Mesendoderm (in vitro differentiated cells): ENCODE results near the gene DHX57.

Experiments
- DNase-seq: peaks from one replicate; pipeline ENCODE4 v3.0.0; 2013
- H2AK5ac ChIP-seq: 2 replicates; pipeline ENCODE4 v1.6.1; 2013; ENCODE audit warnings: low read length, inconsistent platforms
- H2BK120ac ChIP-seq: 2 replicates; pipeline ENCODE4 v1.6.1; 2013; ENCODE audit warnings: low read depth, mild to moderate bottlenecking, low read length, moderate library complexity, mixed read lengths
- H2BK15ac ChIP-seq: replicated peaks from 2 replicates; pipeline ENCODE4 v1.6.1; 2013; ENCODE audit warnings: low read depth, mild to moderate bottlenecking, moderate library complexity
- H2BK5ac ChIP-seq: 2 replicates; pipeline ENCODE4 v1.6.1; 2013; ENCODE audit warnings: low read length, inconsistent platforms
- H3K18ac ChIP-seq: 2 replicates; pipeline ENCODE4 v1.6.1; 2013; ENCODE audit warnings: mild to moderate bottlenecking, low read length, mixed read lengths
- H3K23ac ChIP-seq: one replicate; pipeline ENCODE4 v1.6.1; 2013; ENCODE audit warnings: low read length
- H3K27ac ChIP-seq: 2 replicates; pipeline ENCODE4 v1.5.1; 2013; ENCODE audit warnings: low read depth, mild to moderate bottlenecking, inconsistent platforms, low read length, moderate library complexity
- H3K27me3 ChIP-seq: 2 replicates; pipeline ENCODE4 v1.6.1; 2013; ENCODE audit warnings: low read length, control low read depth, mild to moderate bottlenecking, inconsistent platforms; ENCODE audit not compliant: insufficient read depth, poor library complexity
- H3K36me3 ChIP-seq: 2 replicates; pipeline ENCODE4 v1.6.1; 2013; ENCODE audit warnings: low read length, inconsistent platforms; ENCODE audit not compliant: control insufficient read depth, insufficient read depth
- H3K4ac ChIP-seq: one replicate; pipeline ENCODE4 v1.6.1; 2013; ENCODE audit warnings: low read depth, mild to moderate bottlenecking, low read length, moderate library complexity
- H3K4me1 ChIP-seq: 2 replicates; pipeline ENCODE4 v1.6.1; 2013; ENCODE audit warnings: low read depth, low read length, inconsistent platforms; ENCODE audit not compliant: control insufficient read depth
- H3K4me2 ChIP-seq: 2 replicates; pipeline ENCODE4 v1.6.1; 2013; ENCODE audit warnings: low read length
- H3K4me3 ChIP-seq: 2 replicates; pipeline ENCODE4 v1.5.1; 2013; ENCODE audit warnings: mild to moderate bottlenecking, low read length
- H3K56ac ChIP-seq: one replicate; pipeline ENCODE4 v1.6.1; 2013; ENCODE audit warnings: low read length
- H3K79me1 ChIP-seq: 2 replicates; pipeline ENCODE4 v1.6.1; 2013; ENCODE audit warnings: low read length, inconsistent platforms
- H3K79me2 ChIP-seq: 2 replicates; pipeline ENCODE4 v1.6.1; 2013; ENCODE audit warnings: mild to moderate bottlenecking, low read length; ENCODE audit not compliant: control insufficient read depth, insufficient read depth
- H3K9ac ChIP-seq: 2 replicates; pipeline ENCODE4 v1.6.1; 2013; ENCODE audit warnings: low read length, inconsistent platforms
- H4K5ac ChIP-seq: one replicate; pipeline ENCODE4 v1.6.1; 2013; ENCODE audit warnings: low read length
- H4K8ac ChIP-seq: one replicate; pipeline ENCODE4 v1.6.1; 2013; ENCODE audit warnings: low read depth, mild to moderate bottlenecking, control low read depth, low read length, moderate library complexity
- WGBS: extraction: QIAGEN DNeasy Blood & Tissue Kit; methylation state at CpG from one replicate; pipeline ENCODE4 v1.1.7; 2013; ENCODE audit warnings: low lambda C conversion rate, missing lambda C conversion rate; ENCODE audit not compliant: insufficient coverage; ENCODE audit errors: extremely low coverage; 5-methylcytosine and 5-hydroxymethylcytosine counted together

DHX57 gene

GRCh38 chr2:38909872-38910271, 34.1 kb upstream of the DHX57 start:
- no peak for DNase-seq
- Histone ChIP-seq H3K23ac (no peak overlapping the region), H3K36me3 (no peaks in the 10 kb centered on the region), H4K8ac (no peak overlapping the region), H3K4me3 (no peak overlapping the region), H2BK120ac (no peak overlapping the region), H2AK5ac (no peak overlapping the region), H3K4ac (no peak overlapping the region), H3K4me1 (no peaks in the 10 kb centered on the region), H3K27me3 (no peaks in the 10 kb centered on the region), H2BK15ac (no peak overlapping the region), H3K27ac (no peak overlapping the region), H3K4me2 (no peak overlapping the region), H4K5ac (no peak overlapping the region), H3K9ac (no peak overlapping the region), H3K18ac (no peak overlapping the region), H3K56ac (no peak overlapping the region), H3K79me2 (no peaks in the 10 kb centered on the region), H3K79me1 (no peaks in the 10 kb centered on the region), H2BK5ac (no peak overlapping the region)
- WGBS: no CpG with 5 or more reads among the region's 1 CpG

DNA sequence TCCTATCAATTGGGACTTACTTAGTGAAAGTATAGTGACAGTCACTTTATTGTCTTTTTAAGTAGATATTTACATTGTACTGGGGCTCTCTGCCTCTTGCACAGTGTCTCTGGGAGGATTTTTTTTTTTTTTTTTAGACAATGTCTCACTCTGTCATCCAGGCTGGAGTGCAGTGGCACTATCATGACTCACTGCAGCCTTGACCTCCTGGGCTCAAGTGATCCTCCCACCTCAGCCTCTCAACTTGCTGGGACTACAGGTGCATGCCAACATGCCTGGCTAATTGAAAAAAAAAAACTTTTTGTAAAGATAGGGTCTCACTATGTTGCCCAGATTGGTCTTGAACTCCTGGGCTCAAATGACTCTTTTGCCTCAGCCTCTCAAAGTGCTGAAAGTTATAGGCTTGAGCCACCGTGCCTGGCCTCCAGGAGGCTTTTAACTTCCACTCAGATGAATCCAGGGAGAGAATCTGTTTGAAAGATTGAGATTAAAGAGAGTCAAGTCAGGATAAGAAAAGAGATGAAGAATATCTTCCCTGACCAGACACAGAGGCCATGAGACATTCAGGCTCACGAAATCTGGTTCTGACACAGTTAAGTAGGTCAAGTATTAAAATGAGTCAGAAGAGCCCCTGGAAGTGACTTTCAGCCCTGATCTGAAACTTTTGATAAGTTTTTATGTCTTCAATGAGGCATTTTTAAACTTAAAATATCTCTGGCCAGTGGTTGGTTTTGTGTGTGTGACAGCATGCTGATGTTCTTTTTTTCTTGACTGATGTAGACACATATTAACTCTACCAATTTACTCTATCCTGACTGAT, 32.2 kb upstream of the DHX57 start:
- no peak overlapping the region for H3K23ac ChIP-seq
- H3K4ac ChIP-seq: no peak overlapping the region
- no peak overlapping the region for H3K56ac ChIP-seq
- no peak overlapping the region for H3K4me3 ChIP-seq
- H3K27ac ChIP-seq: no peak overlapping the region
- no peaks in the 10 kb centered on the region for H3K4me1 ChIP-seq
- H2BK15ac ChIP-seq: no peak overlapping the region
- H3K4me2 ChIP-seq: no peak overlapping the region
- no peak overlapping the region for H2BK120ac ChIP-seq
- no peaks in the 10 kb centered on the region for H3K27me3 ChIP-seq
- no peak overlapping the region for H3K18ac ChIP-seq
- H3K79me2 ChIP-seq: no peaks in the 10 kb centered on the region
- no peak overlapping the region for H2BK5ac ChIP-seq
- no peaks in the 10 kb centered on the region for H3K36me3 ChIP-seq
- H3K79me1 ChIP-seq: no peaks in the 10 kb centered on the region
- H4K8ac ChIP-seq: no peak overlapping the region
- no peak overlapping the region for H3K9ac ChIP-seq
- WGBS: no CpG with 5 or more reads among the region's 2 CpGs
- H4K5ac ChIP-seq: no peak overlapping the region
- no peak overlapping the region for H2AK5ac ChIP-seq
- no peak for DNase-seq

DNA sequence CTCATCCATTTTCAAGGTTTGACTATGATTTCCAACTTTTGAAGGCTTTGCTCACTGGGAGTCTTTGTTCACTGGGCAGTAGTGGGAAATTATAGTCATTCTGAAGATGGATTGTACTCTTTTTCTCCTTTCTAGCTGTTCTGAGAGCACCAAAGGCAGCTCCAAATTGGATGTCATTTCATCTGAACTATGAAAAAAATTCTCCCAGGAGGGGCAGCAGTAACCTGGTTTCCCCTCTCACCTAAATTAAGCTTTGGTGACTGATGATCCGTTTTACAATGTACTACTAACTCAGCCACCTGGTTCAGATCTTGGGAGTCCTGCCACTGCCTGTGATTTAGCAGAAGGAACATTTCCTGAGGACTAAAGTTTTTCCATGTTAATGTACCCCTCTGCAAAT, 31.5 kb upstream of the DHX57 start:
- no peak overlapping the region for H4K5ac ChIP-seq
- H3K4ac ChIP-seq: no peak overlapping the region
- no peaks in the 10 kb centered on the region for H3K36me3 ChIP-seq
- H3K4me3 ChIP-seq: no peak overlapping the region
- H3K4me2 ChIP-seq: no peak overlapping the region
- no peak overlapping the region for H3K23ac ChIP-seq
- no peaks in the 10 kb centered on the region for H3K27me3 ChIP-seq
- no peak overlapping the region for H3K56ac ChIP-seq
- H2BK15ac ChIP-seq: no peak overlapping the region
- WGBS: no CpG with 5 or more reads among the region's 1 CpG
- no peak overlapping the region for H2BK5ac ChIP-seq
- no peak overlapping the region for H3K9ac ChIP-seq
- DNase-seq: no peak
- no peaks in the 10 kb centered on the region for H3K79me1 ChIP-seq
- H3K4me1 ChIP-seq: no peaks in the 10 kb centered on the region
- H4K8ac ChIP-seq: no peak overlapping the region
- no peak overlapping the region for H2BK120ac ChIP-seq
- H3K27ac ChIP-seq: no peak overlapping the region
- H3K18ac ChIP-seq: no peak overlapping the region
- no peak overlapping the region for H2AK5ac ChIP-seq
- H3K79me2 ChIP-seq: no peaks in the 10 kb centered on the region

DNA sequence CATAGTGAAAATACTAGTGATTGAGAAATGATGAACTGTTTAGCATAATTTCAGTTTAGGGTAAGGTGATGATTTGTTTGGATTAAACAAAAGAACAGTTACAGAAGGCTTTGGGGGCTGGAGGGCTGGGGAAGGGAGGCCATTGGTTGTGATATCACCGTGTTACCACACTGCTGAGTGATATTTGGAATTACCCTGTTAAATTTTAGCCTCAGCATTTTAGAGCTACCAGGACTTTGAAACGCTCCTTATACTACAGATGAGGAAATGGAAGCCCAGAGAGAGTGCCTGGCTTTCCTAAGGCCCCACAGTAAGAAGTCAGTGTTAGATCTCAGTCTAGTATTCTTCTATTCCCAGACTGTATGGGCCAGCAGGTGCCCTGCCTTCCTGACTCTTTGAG, 29.5 kb upstream of the DHX57 start:
- H3K4ac ChIP-seq: no peak overlapping the region
- no peak overlapping the region for H3K56ac ChIP-seq
- no peaks in the 10 kb centered on the region for H3K79me2 ChIP-seq

GRCh38 chr2:38900726-38901125, 25.0 kb upstream of the DHX57 start:
- no peak overlapping the region for H2AK5ac ChIP-seq
- WGBS: no CpG with 5 or more reads among the region's 1 CpG
- no peaks in the 10 kb centered on the region for H3K36me3 ChIP-seq
- no peak overlapping the region for H2BK120ac ChIP-seq
- H2BK15ac ChIP-seq: no peak overlapping the region
- H3K18ac ChIP-seq: no peak overlapping the region
- peak; percentile 32 for DNase-seq
- H3K79me1 ChIP-seq: no peaks in the 10 kb centered on the region
- H3K27ac ChIP-seq: no peak overlapping the region
- no peak overlapping the region for H3K4me2 ChIP-seq
- H2BK5ac ChIP-seq: no peak overlapping the region
- no peak overlapping the region for H3K56ac ChIP-seq
- H3K27me3 ChIP-seq: no peaks in the 10 kb centered on the region
- no peak overlapping the region for H3K4ac ChIP-seq
- no peak overlapping the region for H4K8ac ChIP-seq
- no peak overlapping the region for H3K9ac ChIP-seq
- H3K4me1 ChIP-seq: no peaks in the 10 kb centered on the region
- no peak overlapping the region for H3K4me3 ChIP-seq
- no peak overlapping the region for H4K5ac ChIP-seq
- no peak overlapping the region for H3K23ac ChIP-seq
- H3K79me2 ChIP-seq: no peaks in the 10 kb centered on the region

More for the DNA sequence above, 29.5 kb upstream of the DHX57 start:
- no peak overlapping the region for H4K5ac ChIP-seq
- H3K79me1 ChIP-seq: no peaks in the 10 kb centered on the region
- no peak overlapping the region for H2BK15ac ChIP-seq
- H3K23ac ChIP-seq: no peak overlapping the region
- H3K18ac ChIP-seq: no peak overlapping the region
- no peak overlapping the region for H3K4me3 ChIP-seq
- no peak overlapping the region for H2BK5ac ChIP-seq
- H3K4me2 ChIP-seq: no peak overlapping the region
- no peak overlapping the region for H3K27ac ChIP-seq
- no peaks in the 10 kb centered on the region for H3K27me3 ChIP-seq
- no peaks in the 10 kb centered on the region for H3K36me3 ChIP-seq
- H2BK120ac ChIP-seq: no peak overlapping the region
- H3K9ac ChIP-seq: no peak overlapping the region
- WGBS: no CpG with 5 or more reads among the region's 2 CpGs
- no peak for DNase-seq
- no peak overlapping the region for H2AK5ac ChIP-seq
- H4K8ac ChIP-seq: no peak overlapping the region
- H3K4me1 ChIP-seq: no peaks in the 10 kb centered on the region

DNA sequence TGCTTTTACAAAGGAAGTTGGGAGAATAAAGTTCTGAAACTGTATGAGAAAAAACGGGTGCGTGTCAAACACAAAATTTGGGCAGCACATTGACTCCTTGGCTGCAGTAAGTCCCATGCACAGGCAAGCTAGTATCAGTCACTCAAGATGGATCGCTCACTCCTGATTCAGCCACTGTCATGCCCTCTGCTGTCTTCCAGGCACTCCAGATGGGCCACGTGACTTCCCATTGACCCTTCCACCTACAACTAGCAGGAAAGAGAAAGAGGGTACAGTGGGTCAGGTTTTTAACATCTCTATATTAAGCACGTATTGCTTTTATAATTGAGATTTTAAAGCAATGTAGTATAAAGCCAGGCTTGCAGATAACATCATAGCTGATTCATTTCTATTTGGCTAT, 22.5 kb upstream of the DHX57 start:
- Histone ChIP-seq H4K8ac (no peak overlapping the region), H2BK5ac (no peak overlapping the region), H3K4me1 (no peaks in the 10 kb centered on the region), H3K4me2 (no peak overlapping the region), H2BK120ac (no peak overlapping the region), H3K27me3 (no peaks in the 10 kb centered on the region), H4K5ac (no peak overlapping the region), H2BK15ac (no peak overlapping the region), H3K27ac (no peak overlapping the region), H3K4ac (no peak overlapping the region), H3K9ac (no peak overlapping the region), H3K36me3 (no peaks in the 10 kb centered on the region), H3K56ac (no peak overlapping the region), H3K79me2 (no peaks in the 10 kb centered on the region), H3K23ac (no peak overlapping the region), H3K79me1 (no peaks in the 10 kb centered on the region), H2AK5ac (no peak overlapping the region), H3K4me3 (no peak overlapping the region), H3K18ac (no peak overlapping the region)
- no CpG with 5 or more reads among the region's 5 CpGs for WGBS
- no peak for DNase-seq
